Measurements from ENCODE around the gene UAP1.

UAP1 gene

GRCh38 chr1:162561616-162562469, at the start of gene UAP1:
UAP1 (plus strand) TSS chr1:162561722; CDS start chr1:162566069, 4,347 bp downstream.
- TF ChIP-seq FOXP2 (optimal IDR thresholded peaks at IDR 0.05; ENCODE audit: control extremely low read depth, extremely low read length, insufficient read depth) (peak; percentile 23), EZH2 (IDR thresholded peaks at IDR 0.05) (no peak), POLR2AphosphoS5 (IDR thresholded peaks at IDR 0.05; ENCODE audit: borderline replicate concordance, low read depth, low read length) (peak; percentile 95)
- no peaks in the 10 kb centered on the region for H3K9me3 ChIP-seq (ENCODE audit: low read depth, low read length)
- DNase-seq (ENCODE audit: low read depth, low spot score): no peak
- H3K36me3 ChIP-seq (ENCODE audit: insufficient read depth, low read length): peaks cover 30% of the 10 kb centered on the region
- peak within 1 kb of the TSS; percentile 88 for H3K9ac ChIP-seq (ENCODE audit: insufficient read length)
- H3K27ac ChIP-seq: peak within 1 kb of the TSS; percentile 82
- H3K4me3 ChIP-seq: peak within 1 kb of the TSS; percentile 91

GRCh38 chr1:162527314-162527713, 34.2 kb upstream of the UAP1 start:
- no peak overlapping the region for H3K9ac ChIP-seq (ENCODE audit: insufficient read length)
- H3K27ac ChIP-seq: peak overlapping the region; percentile 39; the same call in 1 of the 2 replicates
- no peak overlapping the region for H3K4me3 ChIP-seq
- H3K9me3 ChIP-seq (ENCODE audit: low read depth, low read length): no peaks in the 10 kb centered on the region
- peaks cover 52% of the 10 kb centered on the region for H3K36me3 ChIP-seq (ENCODE audit: insufficient read depth, low read length)
- no peak for DNase-seq (ENCODE audit: low read depth, low spot score)
- TF ChIP-seq FOXP2 (optimal IDR thresholded peaks at IDR 0.05; ENCODE audit: control extremely low read depth, extremely low read length, insufficient read depth) (no peak), EZH2 (IDR thresholded peaks at IDR 0.05) (no peak), POLR2AphosphoS5 (IDR thresholded peaks at IDR 0.05; ENCODE audit: borderline replicate concordance, low read depth, low read length) (no peak)

DNA sequence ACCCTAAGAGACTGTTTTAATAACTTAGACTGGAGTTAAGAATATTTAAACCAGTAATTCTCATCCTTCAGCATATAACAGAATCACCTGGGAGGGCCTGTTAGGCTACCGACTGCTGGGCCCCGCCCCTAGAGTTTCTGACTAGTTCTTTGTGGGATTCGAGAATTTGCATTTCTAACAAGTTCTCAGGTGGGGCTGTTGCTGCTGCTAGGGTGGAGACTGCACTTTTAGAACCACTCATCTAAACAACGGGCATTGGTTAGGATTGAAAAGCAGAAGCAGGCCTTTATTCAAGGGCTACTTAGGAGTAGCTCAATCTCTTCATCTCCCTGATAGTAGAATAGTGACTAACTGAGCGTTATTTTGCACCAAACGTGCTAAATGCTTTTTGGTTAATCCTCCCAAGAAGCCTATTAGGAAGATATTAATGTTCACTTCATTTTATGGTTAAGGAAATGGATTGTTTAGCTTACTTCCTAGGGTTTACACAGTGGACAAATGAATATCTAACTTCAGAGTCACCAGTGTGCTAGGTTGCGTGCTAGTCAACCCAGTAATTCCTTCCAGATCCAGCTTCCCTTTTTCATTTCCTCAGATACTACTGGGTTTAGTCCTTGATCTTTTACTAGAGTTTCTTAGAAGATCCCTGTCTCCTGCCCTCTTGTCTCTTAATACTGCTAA, 31.1 kb upstream of the UAP1 start:
- Histone ChIP-seq H3K9me3 (ENCODE audit: low read depth, low read length) (no peaks in the 10 kb centered on the region), H3K9ac (ENCODE audit: insufficient read length) (no peak overlapping the region), H3K36me3 (ENCODE audit: insufficient read depth, low read length) (peaks cover 23% of the 10 kb centered on the region), H3K27ac (no peak overlapping the region), H3K4me3 (no peak overlapping the region)
- TF ChIP-seq FOXP2 (optimal IDR thresholded peaks at IDR 0.05; ENCODE audit: control extremely low read depth, extremely low read length, insufficient read depth): no peak
- no peak for TF ChIP-seq POLR2AphosphoS5 (IDR thresholded peaks at IDR 0.05; ENCODE audit: borderline replicate concordance, low read depth, low read length)
- no peak for DNase-seq (ENCODE audit: low read depth, low spot score)

DNA sequence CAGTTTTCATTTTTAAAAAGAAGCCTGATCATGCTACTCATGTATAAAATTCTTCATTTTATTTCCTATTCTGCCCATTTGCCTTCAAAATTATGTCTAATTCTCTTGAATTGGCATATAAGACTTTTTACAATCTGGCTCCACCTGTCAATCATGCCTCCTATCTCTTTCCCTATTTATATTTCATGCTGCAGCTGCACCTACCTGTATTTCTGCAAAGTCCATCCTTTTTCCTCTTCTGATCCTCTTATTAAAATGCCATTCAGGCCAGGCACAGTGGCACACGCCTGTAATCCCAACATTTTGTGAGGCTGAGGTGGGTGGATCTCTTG, 30.6 kb upstream of the UAP1 start:
- Histone ChIP-seq H3K9me3 (ENCODE audit: low read depth, low read length) (no peaks in the 10 kb centered on the region), H3K9ac (ENCODE audit: insufficient read length) (no peak overlapping the region), H3K36me3 (ENCODE audit: insufficient read depth, low read length) (peaks cover 18% of the 10 kb centered on the region), H3K4me3 (no peak overlapping the region), H3K27ac (no peak overlapping the region)
- no peak for TF ChIP-seq EZH2 (IDR thresholded peaks at IDR 0.05)
- TF ChIP-seq FOXP2 (optimal IDR thresholded peaks at IDR 0.05; ENCODE audit: control extremely low read depth, extremely low read length, insufficient read depth): no peak
- no peak for TF ChIP-seq POLR2AphosphoS5 (IDR thresholded peaks at IDR 0.05; ENCODE audit: borderline replicate concordance, low read depth, low read length)
- no peak for DNase-seq (ENCODE audit: low read depth, low spot score)

DNA sequence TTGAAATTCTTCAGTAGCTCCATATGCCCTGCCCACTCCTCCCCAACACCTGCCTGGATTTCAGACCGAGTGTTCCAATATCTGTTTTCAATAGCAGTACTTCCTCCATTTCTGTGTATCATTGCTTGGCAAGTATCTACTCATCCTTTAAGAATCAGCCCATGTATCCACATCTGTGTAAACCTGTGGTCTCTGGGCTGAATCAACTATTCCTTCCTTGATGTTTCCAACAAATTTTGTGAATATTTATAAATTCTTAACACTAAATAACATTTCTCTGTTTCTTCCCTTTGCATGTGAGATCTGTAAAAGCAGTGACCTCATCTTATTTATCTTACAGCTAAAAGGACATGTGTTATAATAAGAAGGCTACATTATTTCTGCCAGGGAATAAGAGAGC, 26.0 kb upstream of the UAP1 start:
- TF ChIP-seq FOXP2 (optimal IDR thresholded peaks at IDR 0.05; ENCODE audit: control extremely low read depth, extremely low read length, insufficient read depth) (no peak), POLR2AphosphoS5 (IDR thresholded peaks at IDR 0.05; ENCODE audit: borderline replicate concordance, low read depth, low read length) (no peak), EZH2 (IDR thresholded peaks at IDR 0.05) (no peak)
- Histone ChIP-seq H3K27ac (0 out of 2 replicates have a peak overlapping the region, but pooled peaks have one; percentile 12), H3K9me3 (ENCODE audit: low read depth, low read length) (no peaks in the 10 kb centered on the region), H3K9ac (ENCODE audit: insufficient read length) (no peak overlapping the region), H3K36me3 (ENCODE audit: insufficient read depth, low read length) (no peaks in the 10 kb centered on the region; the same call in 1 of the 2 replicates), H3K4me3 (no peak overlapping the region)
- DNase-seq (ENCODE audit: low read depth, low spot score): no peak

- Histone ChIP-seq H3K9ac (ENCODE audit: insufficient read length) (no peak overlapping the region), H3K4me3 (no peak overlapping the region), H3K9me3 (ENCODE audit: low read depth, low read length) (no peaks in the 10 kb centered on the region), H3K27ac (no peak overlapping the region), H3K36me3 (ENCODE audit: insufficient read depth, low read length) (no peaks in the 10 kb centered on the region; the same call in 1 of the 2 replicates)
- no peak for DNase-seq (ENCODE audit: low read depth, low spot score)
- TF ChIP-seq POLR2AphosphoS5 (IDR thresholded peaks at IDR 0.05; ENCODE audit: borderline replicate concordance, low read depth, low read length) (no peak), EZH2 (IDR thresholded peaks at IDR 0.05) (no peak), FOXP2 (optimal IDR thresholded peaks at IDR 0.05; ENCODE audit: control extremely low read depth, extremely low read length, insufficient read depth) (no peak)
These were observed 25.0 kb upstream of the UAP1 start for GRCh38 chr1:162536511-162536910.

GRCh38 chr1:162537216-162537615, 24.3 kb upstream of the UAP1 start:
- DNase-seq (ENCODE audit: low read depth, low spot score): no peak
- H3K9me3 ChIP-seq (ENCODE audit: low read depth, low read length): no peaks in the 10 kb centered on the region
- no peak for TF ChIP-seq FOXP2 (optimal IDR thresholded peaks at IDR 0.05; ENCODE audit: control extremely low read depth, extremely low read length, insufficient read depth)
- TF ChIP-seq POLR2AphosphoS5 (IDR thresholded peaks at IDR 0.05; ENCODE audit: borderline replicate concordance, low read depth, low read length): no peak
- TF ChIP-seq EZH2 (IDR thresholded peaks at IDR 0.05): no peak
- no peak overlapping the region for H3K27ac ChIP-seq
- no peak overlapping the region for H3K9ac ChIP-seq (ENCODE audit: insufficient read length)
- no peak overlapping the region for H3K4me3 ChIP-seq
- H3K36me3 ChIP-seq (ENCODE audit: insufficient read depth, low read length): no peaks in the 10 kb centered on the region

GRCh38 chr1:162538815-162539431, 22.6 kb upstream of the UAP1 start:
- Histone ChIP-seq H3K9ac (ENCODE audit: insufficient read length) (no peak overlapping the region), H3K4me3 (no peak overlapping the region), H3K36me3 (ENCODE audit: insufficient read depth, low read length) (no peaks in the 10 kb centered on the region), H3K9me3 (ENCODE audit: low read depth, low read length) (no peaks in the 10 kb centered on the region), H3K27ac (peak overlapping the region; percentile 80)
- TF ChIP-seq FOXP2 (optimal IDR thresholded peaks at IDR 0.05; ENCODE audit: control extremely low read depth, extremely low read length, insufficient read depth) (no peak), POLR2AphosphoS5 (IDR thresholded peaks at IDR 0.05; ENCODE audit: borderline replicate concordance, low read depth, low read length) (no peak)
- DNase-seq (ENCODE audit: low read depth, low spot score): no peak
